GM23338 (cell line): ENCODE data around the gene CNPY4.

Source experiments
- CREB1 ChIP-seq: fragments of 250-450 bp; sonication (Bioruptor Pico); IDR thresholded peaks from 2 replicates; pipeline ENCODE4 v1.5.0; 2020; ENCODE audit warnings: low read depth, mild to moderate bottlenecking, moderate library complexity
- EZH2 ChIP-seq: fragments of 200-600 bp; sonication (generic); IDR thresholded peaks from one replicate; pipeline ENCODE4 v1.8.0; 2017; ENCODE audit warnings: antibody characterized with exemption, mild to moderate bottlenecking, low read depth; ENCODE audit not compliant: unreplicated experiment
- EZH2phosphoT487 ChIP-seq: fragments of 200-600 bp; sonication (generic); IDR thresholded peaks from one replicate; pipeline ENCODE4 v1.8.1; 2018; ENCODE audit warnings: antibody characterized with exemption; ENCODE audit not compliant: unreplicated experiment
- JUNB ChIP-seq: IDR thresholded peaks from one replicate; pipeline ENCODE4 v1.6.1; 2016; ENCODE audit warnings: antibody characterized with exemption; ENCODE audit not compliant: unreplicated experiment
- NANOG ChIP-seq: IDR thresholded peaks from 2 replicates; pipeline ENCODE4 v1.6.1; 2016; ENCODE audit warnings: antibody characterized with exemption, borderline replicate concordance
- POLR2AphosphoS5 ChIP-seq: IDR thresholded peaks from 2 replicates; pipeline ENCODE4 v1.6.1; 2016; ENCODE audit warnings: antibody characterized with exemption, low read depth
- REST ChIP-seq: IDR thresholded peaks from one replicate; pipeline ENCODE4 v1.6.1; 2018; ENCODE audit warnings: antibody characterized with exemption; ENCODE audit not compliant: unreplicated experiment
- ZNF114 ChIP-seq: fragments of 250-450 bp; sonication (Bioruptor Pico); IDR thresholded peaks from 2 replicates; pipeline ENCODE4 v1.5.0; 2020; ENCODE audit warnings: mild to moderate bottlenecking, moderate library complexity
- ZNF462 ChIP-seq: fragments of 250-450 bp; sonication (Bioruptor Pico); IDR thresholded peaks from 2 replicates; pipeline ENCODE4 v1.5.0; 2020; ENCODE audit warnings: mild to moderate bottlenecking, moderate library complexity
- TF ChIP-seq, protein P1 (sequence below), 2 experiments: fragments of 200-600 bp in 1 of 2; sonication (generic) in 1 of 2; conservative IDR thresholded peaks; 2 replicates each; pipeline versions ENCODE4 v1.5.1 to v1.6.1; 2016 to 2017; ENCODE audit warnings: antibody characterized with exemption in 2 of 2, low read depth in 2 of 2, mild to moderate bottlenecking in 2 of 2, moderate library complexity in 1 of 2
- TF ChIP-seq, protein P2 (sequence below): IDR thresholded peaks from 2 replicates; pipeline ENCODE4 v1.6.1; 2016; ENCODE audit warnings: antibody characterized with exemption

DNA sequence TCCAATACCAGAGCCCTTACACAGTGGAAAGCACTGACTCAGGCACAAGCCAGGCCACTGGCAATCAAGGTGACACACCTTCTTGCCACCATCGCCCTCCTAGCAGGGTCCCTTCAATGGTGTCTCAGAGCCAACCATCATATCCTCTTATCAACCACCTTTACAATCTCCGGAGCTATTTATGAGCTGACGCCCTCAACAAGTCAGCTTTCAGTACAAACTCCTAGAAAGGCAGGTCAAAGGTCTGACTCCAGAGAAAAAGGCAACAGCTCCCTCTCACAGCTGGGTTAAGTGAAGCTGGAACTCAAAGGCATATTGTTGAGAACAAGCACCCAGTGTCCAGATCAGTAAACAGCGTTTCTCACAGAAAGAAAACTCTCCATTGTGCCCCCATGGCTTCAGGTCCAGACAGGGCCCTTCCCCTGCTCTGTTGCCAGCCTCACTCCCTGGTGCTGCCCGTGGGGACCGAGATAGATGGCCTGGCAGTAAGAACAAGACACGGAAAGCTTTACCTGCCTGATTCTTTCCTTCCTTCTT is 40.3 kb upstream of the CNPY4 start:
- TF ChIP-seq, protein P1, sequence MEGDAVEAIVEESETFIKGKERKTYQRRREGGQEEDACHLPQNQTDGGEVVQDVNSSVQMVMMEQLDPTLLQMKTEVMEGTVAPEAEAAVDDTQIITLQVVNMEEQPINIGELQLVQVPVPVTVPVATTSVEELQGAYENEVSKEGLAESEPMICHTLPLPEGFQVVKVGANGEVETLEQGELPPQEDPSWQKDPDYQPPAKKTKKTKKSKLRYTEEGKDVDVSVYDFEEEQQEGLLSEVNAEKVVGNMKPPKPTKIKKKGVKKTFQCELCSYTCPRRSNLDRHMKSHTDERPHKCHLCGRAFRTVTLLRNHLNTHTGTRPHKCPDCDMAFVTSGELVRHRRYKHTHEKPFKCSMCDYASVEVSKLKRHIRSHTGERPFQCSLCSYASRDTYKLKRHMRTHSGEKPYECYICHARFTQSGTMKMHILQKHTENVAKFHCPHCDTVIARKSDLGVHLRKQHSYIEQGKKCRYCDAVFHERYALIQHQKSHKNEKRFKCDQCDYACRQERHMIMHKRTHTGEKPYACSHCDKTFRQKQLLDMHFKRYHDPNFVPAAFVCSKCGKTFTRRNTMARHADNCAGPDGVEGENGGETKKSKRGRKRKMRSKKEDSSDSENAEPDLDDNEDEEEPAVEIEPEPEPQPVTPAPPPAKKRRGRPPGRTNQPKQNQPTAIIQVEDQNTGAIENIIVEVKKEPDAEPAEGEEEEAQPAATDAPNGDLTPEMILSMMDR (conservative IDR thresholded peaks at IDR 0.05; ENCODE audit: low read depth in 2 of 2): no peak
- TF ChIP-seq REST (no peak), EZH2 (no peak), POLR2AphosphoS5 (no peak), EZH2phosphoT487 (no peak), ZNF462 (CRISPR knock-in tag) (no peak), ZNF114 (no peak), CREB1 (CRISPR knock-in tag) (no peak), JUNB (no peak), NANOG (no peak)
- TF ChIP-seq, protein P2, sequence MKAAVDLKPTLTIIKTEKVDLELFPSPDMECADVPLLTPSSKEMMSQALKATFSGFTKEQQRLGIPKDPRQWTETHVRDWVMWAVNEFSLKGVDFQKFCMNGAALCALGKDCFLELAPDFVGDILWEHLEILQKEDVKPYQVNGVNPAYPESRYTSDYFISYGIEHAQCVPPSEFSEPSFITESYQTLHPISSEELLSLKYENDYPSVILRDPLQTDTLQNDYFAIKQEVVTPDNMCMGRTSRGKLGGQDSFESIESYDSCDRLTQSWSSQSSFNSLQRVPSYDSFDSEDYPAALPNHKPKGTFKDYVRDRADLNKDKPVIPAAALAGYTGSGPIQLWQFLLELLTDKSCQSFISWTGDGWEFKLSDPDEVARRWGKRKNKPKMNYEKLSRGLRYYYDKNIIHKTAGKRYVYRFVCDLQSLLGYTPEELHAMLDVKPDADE: no peak
